ENCODE results near the gene SLC6A9.

The SLC6A9 gene

GRCh38 chr1:43958351-43959255 lies 72.7 kb downstream of the SLC6A9 start:
- no peak for DNase-seq (ENCODE audit: low read depth, low spot score)
- no peak overlapping the region for H3K4me3 ChIP-seq (ENCODE audit: low read length)

- no peak for DNase-seq (ENCODE audit: low read depth, low spot score)
- H3K4me3 ChIP-seq (ENCODE audit: low read length) = no peak overlapping the region
These were observed 73.7 kb downstream of the SLC6A9 start for GRCh38 chr1:43957407-43958040.

GRCh38 chr1:43956234-43956633 lies 75.0 kb downstream of the SLC6A9 start:
- DNase-seq (ENCODE audit: low read depth, low spot score) = no peak
- H3K4me3 ChIP-seq (ENCODE audit: low read length) = no peak overlapping the region

GRCh38 chr1:43954036-43954435 lies 77.2 kb downstream of the SLC6A9 start:
- DNase-seq (ENCODE audit: low read depth, low spot score) = no peak
- no peak overlapping the region for H3K4me3 ChIP-seq (ENCODE audit: low read length)

GRCh38 chr1:43953361-43953760 lies 77.9 kb downstream of the SLC6A9 start:
- no peak overlapping the region for H3K4me3 ChIP-seq (ENCODE audit: low read length)
- DNase-seq (ENCODE audit: low read depth, low spot score) = no peak

GRCh38 chr1:43952731-43953346 lies 78.4 kb downstream of the SLC6A9 start:
- DNase-seq (ENCODE audit: low read depth, low spot score) = no peak
- no peak overlapping the region for H3K4me3 ChIP-seq (ENCODE audit: low read length)

- no peak overlapping the region for H3K4me3 ChIP-seq (ENCODE audit: low read length)
- DNase-seq (ENCODE audit: low read depth, low spot score) = no peak
These were observed 80.0 kb downstream of the SLC6A9 start for GRCh38 chr1:43951021-43951985.

- no peak overlapping the region for H3K4me3 ChIP-seq (ENCODE audit: low read length)
- no peak for DNase-seq (ENCODE audit: low read depth, low spot score)
These were observed 81.6 kb downstream of the SLC6A9 start for GRCh38 chr1:43949678-43950077.

- no peak for DNase-seq (ENCODE audit: low read depth, low spot score)
- H3K4me3 ChIP-seq (ENCODE audit: low read length) = peak overlapping the region; percentile 97
These were observed 83.3 kb downstream of the SLC6A9 start for GRCh38 chr1:43947874-43948437.

- H3K4me3 ChIP-seq (ENCODE audit: low read length) = peak overlapping the region; percentile 97
- DNase-seq (ENCODE audit: low read depth, low spot score) = no peak
These were observed 84.0 kb downstream of the SLC6A9 start for GRCh38 chr1:43947061-43947873.

Measured in Jurkat, Clone E6-1 (cell line).